ENCODE measurements around the gene SLC26A11. TPM values are rescaled to one million over a fixed set of nuclear protein-coding genes. Genes with fewer than 3 reads are reported as not detected.

Gene SLC26A11
- total RNA-seq, 1 experiment from 2014 or later = 6.9 TPM

DNA sequence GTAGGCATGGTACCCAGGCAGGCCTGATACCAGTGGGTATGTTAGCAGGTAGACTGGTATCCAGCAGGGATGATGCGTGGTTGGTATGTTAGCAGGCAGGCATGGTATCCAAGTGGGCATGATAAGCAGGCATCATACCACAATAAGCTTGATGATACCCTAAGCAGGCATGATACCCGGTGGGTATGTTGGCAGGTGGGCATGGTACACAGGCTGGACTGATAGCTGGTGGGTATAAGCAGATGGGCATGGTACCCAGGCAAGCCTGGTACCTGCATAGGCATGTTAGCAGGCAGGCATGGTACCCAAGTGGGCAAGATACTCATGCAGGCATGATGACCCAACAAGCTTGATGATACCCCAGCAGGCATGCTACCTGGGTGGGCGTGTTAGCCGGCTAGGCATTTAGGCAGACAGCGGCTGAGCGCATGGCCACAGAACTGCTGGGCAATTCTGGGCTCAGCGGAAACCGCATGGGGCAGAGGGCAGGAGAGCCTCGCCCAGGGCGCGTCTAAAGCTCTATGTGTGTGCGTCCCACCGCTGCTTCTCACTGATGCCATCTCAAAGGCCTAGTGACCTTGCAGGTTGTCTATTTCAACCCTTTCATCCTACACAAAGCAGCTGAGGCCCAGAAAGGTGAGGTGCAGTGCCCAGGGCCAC lies 2.4 kb upstream of the SLC26A11 start:
- DNase-seq (ENCODE audit: low spot score) = no peak

DNA sequence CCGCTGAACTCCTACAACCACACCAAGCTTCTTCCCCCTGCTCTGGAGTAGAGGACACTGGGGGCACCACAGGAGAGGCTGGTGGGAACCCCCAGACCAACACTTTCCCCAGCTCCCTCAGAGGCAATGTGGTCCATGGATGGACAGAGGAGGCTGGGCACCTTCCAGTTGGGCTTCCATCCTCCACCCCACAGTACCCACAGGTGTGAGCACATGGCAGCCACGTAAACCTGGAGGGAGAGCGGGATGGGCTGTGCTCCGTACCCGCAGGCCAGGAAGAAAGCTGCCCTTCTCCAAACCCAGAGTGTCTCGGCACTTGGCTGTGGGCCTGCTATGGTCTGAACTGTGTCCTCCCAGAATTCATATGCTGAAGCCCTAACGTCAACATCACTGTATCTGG lies 1.8 kb upstream of the SLC26A11 start:
- no peak for DNase-seq (ENCODE audit: low spot score)

DNA sequence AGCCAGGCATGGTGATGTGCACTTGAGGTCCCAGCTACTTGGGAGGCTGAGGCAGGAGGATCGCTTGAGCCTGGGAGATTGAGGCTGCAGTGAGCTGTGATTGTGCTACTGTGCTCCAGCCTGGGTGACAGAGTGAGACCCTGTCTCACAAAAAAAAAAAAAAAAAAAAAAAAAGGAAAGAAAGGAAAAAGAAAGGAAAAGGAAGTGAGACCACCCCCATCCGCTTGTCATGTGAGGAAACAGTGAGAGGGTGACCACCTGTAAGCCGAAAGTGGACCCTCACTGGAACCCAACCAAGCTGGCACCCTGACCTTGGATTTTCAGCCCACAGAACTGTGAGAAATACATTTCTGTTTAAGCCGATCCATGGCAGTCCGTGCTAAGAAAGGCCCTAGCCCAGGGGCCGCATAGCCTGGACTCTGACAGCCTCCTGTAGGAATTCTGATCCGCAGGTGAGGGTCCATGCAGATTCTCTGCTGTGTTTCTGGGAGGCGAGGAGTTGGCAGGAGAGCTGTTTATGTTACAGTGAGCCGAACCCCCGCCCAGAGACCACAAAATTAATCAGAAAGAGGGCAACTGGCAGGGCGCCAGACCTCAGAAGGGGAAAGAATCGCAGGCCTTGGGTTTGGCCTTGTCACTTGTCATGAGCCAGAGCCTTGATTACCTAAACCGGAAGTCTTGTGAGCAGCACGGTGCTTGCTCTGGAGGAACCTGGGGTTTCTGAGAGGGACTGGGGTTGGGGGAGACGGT lies 1.0 kb upstream of the SLC26A11 start:
- DNase-seq (ENCODE audit: low spot score) = peak; percentile 91

DNA sequence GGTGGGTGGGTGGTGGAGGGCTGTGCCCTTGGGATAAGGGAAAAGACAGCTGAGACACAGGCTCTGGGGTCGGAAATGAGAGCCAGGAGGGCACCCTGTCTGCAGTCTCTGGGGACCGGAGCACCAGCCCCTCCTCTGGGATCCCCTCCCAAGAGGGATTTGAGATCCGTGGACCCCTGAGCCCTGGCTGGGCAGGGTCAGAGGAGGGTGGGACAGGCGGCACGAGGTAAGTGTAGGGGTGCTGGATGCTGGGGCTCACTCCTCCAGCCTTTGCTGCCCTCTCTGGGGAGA lies 519 bp upstream of the SLC26A11 start:
- DNase-seq (ENCODE audit: low spot score) = no peak

DNA sequence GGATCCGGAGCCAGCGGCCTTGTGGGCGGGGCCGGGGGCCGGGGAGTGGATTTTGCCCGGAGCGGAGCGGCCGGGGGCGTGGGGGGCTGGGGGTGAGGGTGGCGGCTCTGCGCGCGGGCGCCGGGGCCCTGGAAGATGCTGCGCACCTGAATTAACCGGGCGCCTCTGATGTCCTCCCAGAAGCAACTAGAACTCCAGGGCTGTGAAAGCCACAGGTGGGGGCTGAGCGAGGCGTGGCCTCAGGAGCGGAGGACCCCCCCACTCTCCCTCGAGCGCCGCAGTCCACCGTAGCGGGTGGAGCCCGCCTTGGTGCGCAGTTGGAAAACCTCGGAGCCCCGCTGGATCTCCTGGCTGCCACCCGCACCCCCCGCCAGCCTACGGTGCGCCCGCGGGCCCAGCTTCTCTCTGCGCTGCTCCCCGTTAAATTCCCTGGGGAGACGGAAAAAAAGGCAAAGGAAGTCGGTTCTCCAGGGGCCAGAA lies 549 bp downstream of the SLC26A11 start:
- no peak for DNase-seq (ENCODE audit: low spot score)

DNA sequence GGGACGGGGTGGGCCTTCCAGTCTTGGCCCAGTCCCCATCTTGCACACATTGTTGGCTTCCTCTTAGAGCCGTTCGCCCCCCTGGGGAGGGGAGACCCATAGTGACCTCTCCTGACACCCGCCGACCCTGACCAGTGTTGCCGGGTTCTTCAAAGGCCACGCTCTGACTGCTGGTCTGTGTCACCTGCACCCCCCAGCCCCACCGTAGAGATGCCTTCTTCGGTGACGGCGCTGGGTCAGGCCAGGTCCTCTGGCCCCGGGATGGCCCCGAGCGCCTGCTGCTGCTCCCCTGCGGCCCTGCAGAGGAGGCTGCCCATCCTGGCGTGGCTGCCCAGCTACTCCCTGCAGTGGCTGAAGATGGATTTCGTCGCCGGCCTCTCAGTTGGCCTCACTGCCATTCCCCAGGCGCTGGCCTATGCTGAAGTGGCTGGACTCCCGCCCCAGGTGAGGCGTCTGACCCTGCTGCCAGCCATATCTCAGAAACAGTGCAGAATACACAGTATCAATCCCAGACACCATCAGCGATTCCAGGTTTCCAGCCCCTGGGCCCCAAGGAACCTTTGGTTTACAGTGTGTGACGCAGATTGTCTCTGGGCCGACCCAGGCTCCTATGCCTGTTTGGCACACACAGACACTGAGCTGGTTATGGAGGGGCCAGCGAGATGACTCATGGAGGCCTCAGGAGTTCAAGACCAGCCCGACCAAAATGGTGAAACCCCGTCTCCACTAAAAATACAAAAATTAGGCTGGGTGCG lies 1.3 kb downstream of the SLC26A11 start:
- no peak for DNase-seq (ENCODE audit: low spot score)

DNA sequence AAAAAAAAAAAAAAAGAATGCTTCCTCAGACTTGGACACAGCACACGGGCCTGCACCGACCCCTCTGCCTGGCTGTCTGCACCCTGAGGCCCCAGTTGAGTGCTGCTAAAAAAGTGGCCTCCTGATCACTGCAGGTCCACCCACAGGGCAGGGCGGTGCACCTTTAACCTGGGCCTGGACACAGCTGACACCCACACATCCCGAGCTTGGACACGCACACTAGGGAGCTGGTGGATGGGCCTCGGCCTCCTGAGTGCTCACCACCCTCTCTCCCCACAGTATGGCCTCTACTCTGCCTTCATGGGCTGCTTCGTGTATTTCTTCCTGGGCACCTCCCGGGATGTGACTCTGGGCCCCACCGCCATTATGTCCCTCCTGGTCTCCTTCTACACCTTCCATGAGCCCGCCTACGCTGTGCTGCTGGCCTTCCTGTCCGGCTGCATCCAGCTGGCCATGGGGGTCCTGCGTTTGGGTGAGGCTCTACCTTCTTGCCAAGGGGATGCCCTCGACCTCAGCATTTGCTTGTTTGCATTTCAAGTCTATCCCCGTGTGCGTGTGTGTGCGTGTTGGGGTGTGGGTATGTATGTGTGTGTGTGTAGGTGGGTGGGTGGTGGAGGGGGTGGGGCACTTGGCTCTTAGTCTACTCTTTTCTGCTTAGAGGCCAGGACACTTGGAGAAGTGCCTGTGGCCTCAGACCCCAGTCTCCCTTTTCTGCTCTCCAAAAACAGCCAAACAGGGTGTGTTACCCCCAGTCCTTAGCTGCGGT lies 2.3 kb downstream of the SLC26A11 start:
- DNase-seq (ENCODE audit: low spot score) = no peak

DNA sequence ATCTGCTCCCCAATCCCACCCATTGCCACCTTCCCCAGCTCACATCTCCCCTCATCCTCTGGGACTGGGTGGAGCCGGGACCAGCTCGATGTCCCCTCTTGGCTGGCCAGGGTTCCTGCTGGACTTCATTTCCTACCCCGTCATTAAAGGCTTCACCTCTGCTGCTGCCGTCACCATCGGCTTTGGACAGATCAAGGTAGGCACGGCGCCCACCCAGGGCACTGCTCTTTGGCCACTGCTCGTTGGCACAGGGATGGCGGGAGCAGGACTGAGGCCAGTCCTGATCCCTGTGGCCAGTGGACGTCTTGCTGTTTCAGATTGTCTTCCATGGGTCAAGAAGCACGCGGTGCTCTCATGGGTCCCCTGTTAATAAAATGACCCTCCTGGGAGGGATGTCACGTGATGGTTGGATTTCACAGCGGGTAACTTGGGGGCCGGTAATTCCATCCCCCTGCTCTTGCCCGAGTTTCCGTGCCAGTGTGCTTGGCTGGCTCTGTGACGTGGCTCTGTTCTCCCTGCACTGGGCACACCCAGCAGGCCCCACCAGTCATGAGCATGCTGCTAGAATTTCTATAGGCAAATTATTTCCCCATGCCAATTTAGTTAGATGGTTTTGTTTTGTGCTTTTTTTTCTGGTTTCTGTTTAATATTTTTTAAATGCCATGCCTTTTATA lies 3.1 kb downstream of the SLC26A11 start:
- no peak for DNase-seq (ENCODE audit: low spot score)

DNA sequence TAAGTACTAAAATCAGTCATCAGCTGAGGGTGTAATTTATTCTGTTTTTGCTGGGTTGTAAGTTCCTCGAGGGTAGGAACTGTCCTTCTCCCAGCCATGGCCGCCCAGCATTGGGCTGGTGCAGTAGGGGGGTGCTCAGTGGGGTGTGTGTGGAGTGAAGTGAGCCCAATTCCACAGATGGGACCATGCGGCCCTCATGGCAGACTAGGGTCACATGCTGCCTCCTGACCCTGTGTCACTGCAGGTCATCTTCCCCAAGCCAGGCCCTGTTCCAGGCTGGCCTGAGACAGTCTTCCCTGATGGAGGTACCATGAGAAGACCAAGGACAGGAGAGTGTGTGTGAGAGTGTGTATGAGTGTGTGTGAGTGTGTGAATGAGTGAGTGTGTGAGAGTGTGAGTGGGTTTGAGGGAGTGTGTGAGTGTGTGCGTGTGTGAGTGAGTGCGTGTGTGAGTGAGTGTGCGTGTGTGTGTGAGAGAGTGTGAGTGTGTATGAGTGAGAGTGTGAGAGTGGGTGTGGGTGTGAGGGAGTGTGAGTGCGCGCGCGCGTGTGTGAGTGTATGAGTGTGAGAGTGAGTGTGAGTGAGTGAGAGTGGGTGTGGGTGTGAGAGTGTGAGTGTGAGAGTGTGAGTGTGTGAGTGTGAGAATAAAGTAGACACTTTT lies 3.7 kb downstream of the SLC26A11 start:
- no peak for DNase-seq (ENCODE audit: low spot score)

DNA sequence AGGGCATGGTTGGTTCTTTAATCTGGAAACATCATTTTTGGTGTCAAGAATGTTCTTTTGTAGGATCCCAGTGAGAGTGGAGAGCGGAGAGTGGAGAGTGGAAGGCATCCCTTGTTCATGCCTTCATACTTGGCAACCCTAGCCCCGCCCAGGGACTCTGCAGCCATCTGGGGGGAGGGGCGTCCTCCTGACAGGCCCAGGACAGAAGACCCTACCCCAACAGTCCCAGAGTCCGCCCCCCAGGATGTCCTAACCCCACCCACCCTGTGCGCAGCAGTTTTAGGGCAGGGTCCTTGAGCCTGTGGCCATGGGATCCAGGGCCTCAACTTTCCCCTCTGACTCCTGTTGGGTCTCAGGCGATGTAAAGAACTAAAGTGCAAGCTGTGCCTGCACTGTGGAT lies 4.5 kb downstream of the SLC26A11 start:
- no peak for DNase-seq (ENCODE audit: low spot score)

DNA sequence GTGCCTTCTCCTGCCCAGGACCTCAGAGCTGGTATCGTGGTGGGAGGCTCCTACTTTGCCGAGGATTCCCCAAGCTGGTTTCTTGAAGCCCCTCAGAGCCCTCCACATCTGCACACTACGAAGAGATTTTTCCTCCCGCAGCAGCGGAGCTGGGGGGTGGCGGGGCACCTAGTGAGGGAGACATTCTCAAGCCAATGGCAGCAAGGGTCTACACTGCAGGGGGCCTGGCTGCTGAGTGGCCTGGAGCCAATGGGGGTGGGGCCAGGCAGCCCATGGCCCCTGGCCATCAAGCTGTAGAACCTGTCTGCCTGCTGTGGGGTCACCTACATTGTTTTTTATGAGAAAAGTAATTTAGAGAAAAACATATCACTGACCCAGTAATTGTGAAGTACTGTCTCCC lies 5.0 kb downstream of the SLC26A11 start:
- no peak for DNase-seq (ENCODE audit: low spot score)

DNA sequence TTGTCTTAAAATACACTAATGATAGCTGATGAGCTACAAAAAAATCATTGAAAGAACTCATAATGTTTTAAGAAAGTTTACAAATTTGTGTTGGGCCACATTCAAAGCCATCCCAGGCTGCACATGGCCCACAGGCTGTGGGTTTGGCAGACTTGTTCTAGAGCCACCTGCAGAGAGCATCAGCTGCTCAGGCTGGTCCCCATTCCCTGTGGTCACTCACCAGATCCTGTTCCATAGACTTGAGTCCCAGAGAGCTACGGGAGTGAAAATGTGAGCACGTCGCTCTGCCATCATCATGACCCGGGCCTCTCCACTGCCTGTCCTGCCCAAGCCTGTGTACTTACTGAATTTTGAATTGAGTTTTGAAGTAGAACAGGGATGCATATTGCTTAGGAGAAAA lies 6.9 kb downstream of the SLC26A11 start:
- no peak for DNase-seq (ENCODE audit: low spot score)

DNA sequence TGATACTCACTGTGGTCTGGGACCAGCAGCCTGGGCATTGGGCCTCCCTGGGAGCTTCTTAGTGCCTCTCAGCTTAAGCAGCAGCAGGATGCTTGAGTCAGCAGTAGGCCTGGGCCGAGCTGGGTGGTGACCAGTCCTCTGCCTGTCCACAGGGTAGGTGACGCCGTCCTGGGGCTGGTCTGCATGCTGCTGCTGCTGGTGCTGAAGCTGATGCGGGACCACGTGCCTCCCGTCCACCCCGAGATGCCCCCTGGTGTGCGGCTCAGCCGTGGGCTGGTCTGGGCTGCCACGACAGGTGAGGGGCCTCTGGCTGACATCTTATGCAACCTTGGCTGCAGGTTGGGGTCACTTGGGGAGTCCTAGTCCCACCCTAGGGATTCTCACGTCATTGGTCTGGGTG lies 7.4 kb downstream of the SLC26A11 start:
- no peak for DNase-seq (ENCODE audit: low spot score)

DNA sequence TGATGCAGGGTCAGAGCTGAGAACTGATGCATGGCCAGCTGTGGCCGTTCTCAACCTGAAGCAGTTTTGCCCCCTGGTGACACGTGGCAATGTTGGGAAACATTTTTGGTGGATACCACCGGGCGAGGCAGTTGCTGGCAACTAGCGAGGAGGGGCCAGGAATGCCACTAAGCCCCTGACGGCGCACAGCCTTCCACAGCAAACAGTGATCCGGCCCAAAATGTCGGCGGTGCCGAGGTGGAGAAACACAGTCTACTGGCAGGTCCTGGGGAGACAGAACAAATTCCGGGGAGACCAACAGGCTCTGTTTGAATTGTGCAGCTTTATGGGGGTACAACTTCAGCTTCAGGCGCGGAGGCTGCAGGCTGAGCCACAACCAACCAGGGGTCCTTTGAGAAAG lies 8.2 kb downstream of the SLC26A11 start:
- DNase-seq (ENCODE audit: low spot score) = no peak

DNA sequence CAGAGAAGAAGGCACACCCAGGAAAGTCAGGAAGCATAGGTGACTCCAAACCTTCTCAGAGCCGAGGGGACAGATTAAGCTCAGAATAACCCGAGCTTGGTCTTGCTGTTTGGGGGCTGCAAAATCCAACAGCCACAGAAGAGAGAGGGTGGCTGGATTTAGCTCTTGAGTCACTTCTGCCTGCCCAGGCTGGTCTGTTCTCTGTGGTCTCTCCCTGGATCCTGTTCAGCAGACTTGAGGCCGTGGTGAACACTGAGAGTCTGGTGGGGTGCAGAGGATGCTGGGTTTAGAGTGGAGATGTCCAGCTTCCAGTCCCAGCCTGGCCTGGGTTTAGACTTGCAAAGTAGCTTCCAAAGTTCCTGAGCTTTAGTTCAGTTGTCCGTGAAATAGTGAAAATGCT lies 8.8 kb downstream of the SLC26A11 start:
- DNase-seq (ENCODE audit: low spot score) = no peak

DNA sequence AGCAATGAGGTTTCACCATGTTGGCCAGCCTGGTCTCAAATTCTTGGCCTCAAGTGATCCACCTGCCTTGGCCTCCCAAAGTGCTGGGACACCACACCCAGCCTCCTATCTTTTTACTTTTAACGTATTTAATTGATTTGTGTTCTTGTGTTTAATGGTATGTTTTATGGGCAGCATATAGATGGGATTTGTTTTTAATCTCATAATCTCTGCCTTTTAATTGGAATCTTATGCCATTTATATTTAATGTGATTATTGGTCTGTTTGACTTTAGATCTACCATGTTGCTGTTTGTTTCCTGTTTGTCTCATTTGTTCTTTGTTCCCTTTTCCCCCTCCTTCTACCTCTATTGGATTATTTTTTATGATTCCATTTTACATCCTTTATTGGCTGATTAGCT lies 12.2 kb downstream of the SLC26A11 start:
- no peak for DNase-seq (ENCODE audit: low spot score)

DNA sequence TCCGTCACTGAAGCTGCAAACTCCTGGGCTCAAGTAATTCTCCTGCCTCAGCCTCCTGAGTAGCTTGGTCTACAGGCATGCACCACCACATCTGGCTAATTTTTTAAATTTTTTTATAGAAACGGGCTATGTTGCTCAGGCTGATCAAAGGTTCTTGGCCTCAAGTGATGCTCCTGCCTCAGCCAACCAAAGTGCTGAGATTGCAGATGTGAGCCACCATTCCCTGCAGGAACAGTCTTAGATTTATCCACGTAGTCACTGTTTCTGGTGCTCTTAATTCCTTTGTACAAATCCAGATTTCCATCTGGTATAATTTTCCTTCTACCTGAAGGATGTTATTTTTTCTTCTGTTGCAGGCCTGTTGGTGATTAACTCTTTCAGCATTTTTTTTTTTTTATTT lies 13.0 kb downstream of the SLC26A11 start:
- no peak for DNase-seq (ENCODE audit: low spot score)

DNA sequence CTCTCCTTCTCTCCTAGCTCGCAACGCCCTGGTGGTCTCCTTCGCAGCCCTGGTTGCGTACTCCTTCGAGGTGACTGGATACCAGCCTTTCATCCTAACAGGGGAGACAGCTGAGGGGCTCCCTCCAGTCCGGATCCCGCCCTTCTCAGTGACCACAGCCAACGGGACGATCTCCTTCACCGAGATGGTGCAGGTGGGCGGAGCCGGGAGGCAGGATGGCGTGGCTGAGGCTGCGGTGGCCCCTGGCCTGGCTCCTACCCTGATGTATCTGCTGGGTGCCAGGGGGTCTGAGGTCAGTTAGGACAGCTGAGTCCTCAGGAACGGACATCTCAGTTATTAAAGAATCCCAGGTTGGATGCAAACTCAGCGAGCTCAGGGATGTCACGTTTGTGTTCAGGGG lies 16.7 kb downstream of the SLC26A11 start:
- DNase-seq (ENCODE audit: low spot score) = no peak

DNA sequence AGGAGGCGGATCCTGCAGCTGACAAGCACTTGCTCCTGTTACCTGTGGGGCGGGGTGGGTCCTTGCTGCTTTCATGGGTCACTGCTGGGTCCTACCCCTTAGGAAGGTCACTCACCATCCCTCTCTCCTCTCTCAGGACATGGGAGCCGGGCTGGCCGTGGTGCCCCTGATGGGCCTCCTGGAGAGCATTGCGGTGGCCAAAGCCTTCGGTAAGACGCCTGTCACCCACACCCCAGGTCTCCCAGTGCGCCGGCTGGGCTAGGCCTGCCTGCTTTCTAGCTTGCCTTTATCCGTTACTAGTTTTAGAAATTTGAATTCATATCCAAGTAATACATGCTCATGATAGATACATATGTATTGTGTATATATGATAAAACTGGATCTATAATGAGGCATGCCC lies 17.2 kb downstream of the SLC26A11 start:
- no peak for DNase-seq (ENCODE audit: low spot score)

DNA sequence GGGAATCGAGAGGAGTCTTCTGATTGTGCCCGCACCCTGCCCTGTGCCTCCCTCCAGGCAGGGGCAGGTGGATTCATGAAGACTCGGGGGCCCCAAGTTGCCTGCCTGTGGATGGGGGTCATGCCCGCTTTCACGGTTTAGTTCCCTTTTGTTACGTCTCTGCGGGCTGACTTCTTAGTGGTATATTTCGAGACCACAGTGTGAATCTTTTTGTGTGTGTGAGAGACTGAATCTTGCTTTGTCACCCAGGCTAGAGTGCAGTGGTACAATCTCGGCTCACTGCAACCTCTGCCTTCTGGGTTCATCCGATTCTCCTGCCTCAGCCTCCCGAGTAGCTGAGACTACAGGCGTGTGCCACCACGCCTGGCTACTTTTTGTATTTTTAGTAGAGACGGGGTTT lies 22.3 kb downstream of the SLC26A11 start:
- no peak for DNase-seq (ENCODE audit: low spot score)
